Activated CD4-positive, alpha-beta T cell treated with anti-CD3 and anti-CD28 coated beads for 36 hours (primary cell): ENCODE measurements around the gene FADD. TPM values are rescaled to one million over a fixed set of nuclear protein-coding genes. Genes with fewer than 3 reads are reported as not detected.

Experiments
- ATAC-seq: fragments of 200-7000 bp; cut with Tn5 transposase; one replicate; pipeline ENCODE4 v1.10.0; 2021; ENCODE audit warnings: mild to moderate bottlenecking, moderate library complexity
- CTCF ChIA-PET: fragments of 350-600 bp; sonication (Branson Sonifier 250); formaldehyde crosslinking; loops from one replicate; lab custom pipeline; 2021; ENCODE audit warnings: antibody characterized with exemption; lab: Charles Lee
- POLR2A ChIA-PET: fragments of 350-600 bp; sonication (Branson Sonifier 250); formaldehyde crosslinking; loops from one replicate; lab custom pipeline; 2021; ENCODE audit warnings: antibody characterized with exemption, inconsistent platforms; lab: Charles Lee
- DNase-seq: peaks from one replicate; pipeline ENCODE4 v3.0.0-alpha.2; 2020
- H3K27ac Mint-ChIP-seq: one replicate; pipeline ENCODE4 v1.8.0; 2021; ENCODE audit warnings: mixed read lengths
- H3K27me3 Mint-ChIP-seq: one replicate; pipeline ENCODE4 v1.8.0; 2021; ENCODE audit warnings: mixed read lengths
- H3K36me3 Mint-ChIP-seq: one replicate; pipeline ENCODE4 v1.8.0; 2021; ENCODE audit warnings: low read depth, mixed read lengths
- H3K4me1 Mint-ChIP-seq: one replicate; pipeline ENCODE4 v1.8.0; 2021; ENCODE audit warnings: mixed read lengths
- H3K4me3 Mint-ChIP-seq: one replicate; pipeline ENCODE4 v1.8.0; 2021; ENCODE audit warnings: mild to moderate bottlenecking, moderate library complexity, mixed read lengths
- H3K9me3 Mint-ChIP-seq: one replicate; pipeline ENCODE4 v1.8.0; 2021; ENCODE audit warnings: low read depth, mixed read lengths
- intact Hi-C, 2 experiments: fragments of 100-400 bp; cut with DNase I in 1 of 2; cut with micrococcal nuclease in 1 of 2; formaldehyde crosslinking; loops; one replicate each; pipeline versions ENCODE4 v1.14.2 to v1.15.1; 2022 to 2024; cut with DNase I, micrococcal nuclease
- total RNA-seq, 2 experiments: library from RNA; stranded (reverse); gene quantifications; one replicate each; pipeline ENCODE4 v1.2.3, GENCODE V29; 2021

FADD gene
- total RNA-seq, 2 experiments from 2014 or later, result 23.5 to 32.4 TPM

DNA sequence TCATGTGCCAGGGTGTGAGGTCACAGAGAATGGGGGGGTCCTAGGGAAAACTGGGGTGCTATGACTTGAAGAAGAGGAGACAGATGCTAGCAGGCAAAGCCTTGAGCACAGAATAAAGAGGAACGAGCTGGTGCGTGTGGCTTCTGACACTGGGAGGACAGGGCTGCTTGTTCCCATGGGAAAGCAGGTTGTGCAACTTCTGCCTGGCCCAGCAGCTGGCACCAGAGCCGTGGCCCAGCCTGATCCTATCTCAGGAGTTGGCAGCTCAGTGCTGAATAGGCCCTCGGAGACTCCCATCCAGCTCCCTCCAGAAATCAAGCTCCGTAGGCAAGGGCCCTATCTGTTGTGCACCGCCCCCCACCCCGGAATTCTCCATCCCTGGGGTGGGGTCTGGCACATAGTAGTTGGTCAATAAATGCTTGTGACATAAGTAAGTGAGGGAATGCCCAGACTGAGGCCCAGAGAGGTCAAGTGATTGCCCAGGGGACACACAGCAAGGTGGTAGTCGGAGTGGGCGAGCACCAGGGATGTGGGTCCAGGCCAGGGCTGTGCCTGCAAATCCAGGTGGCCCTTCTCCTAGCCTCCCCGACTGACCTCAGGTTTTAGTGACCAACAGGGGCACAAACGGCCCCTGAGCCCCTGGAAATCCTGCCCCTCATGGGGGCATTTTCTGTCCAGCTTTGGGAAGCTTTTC lies 19.5 kb upstream of the FADD start:
- POLR2A ChIA-PET, result no interaction called here
- intact Hi-C loops, result no loop called here

DNA sequence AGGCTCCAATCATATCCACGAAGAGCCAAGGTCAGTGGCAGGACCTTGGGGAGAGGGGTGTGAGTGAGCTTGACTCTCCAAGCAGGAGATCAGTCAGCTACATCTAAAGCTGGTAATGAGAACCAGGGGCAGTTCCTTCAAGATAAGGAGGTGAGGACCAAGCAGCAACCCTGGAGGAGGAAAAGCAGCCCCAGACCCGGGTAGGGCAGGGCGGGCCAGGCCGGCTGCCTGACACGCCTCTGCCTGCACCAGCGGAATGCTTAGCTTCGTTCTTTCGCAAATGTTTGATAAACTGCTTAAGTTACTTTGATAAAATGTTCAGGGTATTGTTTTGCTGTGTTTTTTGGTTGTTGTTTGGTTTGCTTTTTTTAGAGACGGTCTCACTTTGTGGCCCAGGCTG lies 18.7 kb upstream of the FADD start:
- intact Hi-C loops, result no loop called here
- Mint-ChIP-seq H3K27me3 (peaks cover under 1% of the 10 kb centered on the region), H3K36me3 (no peaks in the 10 kb centered on the region), H3K27ac (no peak overlapping the region), H3K4me3 (no peak overlapping the region), H3K9me3 (no peaks in the 10 kb centered on the region), H3K4me1 (no peaks in the 10 kb centered on the region)
- CTCF ChIA-PET, result interaction anchor here (0.8 to 0.9 kb wide), 2 partner anchors 12 to 157 kb away, joined by 3 to 6 read pairs; no protein-coding TSS in a partner anchor
- no peak for ATAC-seq
- POLR2A ChIA-PET, result no interaction called here
- no peak for DNase-seq

More for the DNA sequence above, 19.5 kb upstream of the FADD start:
- CTCF ChIA-PET, result interaction anchor here (0.8 to 0.9 kb wide), 2 partner anchors 12 to 96 kb away, joined by 3 to 6 read pairs; no protein-coding TSS in a partner anchor
- Mint-ChIP-seq H3K27me3 (no peaks in the 10 kb centered on the region), H3K36me3 (no peaks in the 10 kb centered on the region), H3K4me1 (no peaks in the 10 kb centered on the region), H3K9me3 (no peaks in the 10 kb centered on the region), H3K4me3 (no peak overlapping the region), H3K27ac (no peak overlapping the region)
- ATAC-seq (no peak), DNase-seq (no peak)

GRCh38 chr11:70185348-70186055 lies 17.6 kb upstream of the FADD start:
- H3K4me1 Mint-ChIP-seq, result no peaks in the 10 kb centered on the region
- no peaks in the 10 kb centered on the region for H3K36me3 Mint-ChIP-seq
- no peak overlapping the region for H3K27ac Mint-ChIP-seq
- H3K4me3 Mint-ChIP-seq, result no peak overlapping the region
- DNase-seq (no peak), ATAC-seq (no peak)
- H3K27me3 Mint-ChIP-seq, result peaks cover 4% of the 10 kb centered on the region
- intact Hi-C loops, result no loop called here
- ChIA-PET POLR2A (interaction anchor here (0.6 kb wide), 1 partner anchor 197 kb away, joined by 4 read pairs; no protein-coding TSS in a partner anchor), CTCF (interaction anchor here (0.6 to 0.9 kb wide), 2 partner anchors 11 to 192 kb away, joined by 3 read pairs; no protein-coding TSS in a partner anchor)
- no peaks in the 10 kb centered on the region for H3K9me3 Mint-ChIP-seq

GRCh38 chr11:70186420-70186819 lies 16.7 kb upstream of the FADD start:
- DNase-seq (no peak), ATAC-seq (no peak)
- intact Hi-C loops, result no loop called here
- Mint-ChIP-seq H3K4me3 (no peak overlapping the region), H3K36me3 (no peaks in the 10 kb centered on the region), H3K27ac (no peak overlapping the region), H3K27me3 (peaks cover 4% of the 10 kb centered on the region), H3K9me3 (no peaks in the 10 kb centered on the region), H3K4me1 (no peaks in the 10 kb centered on the region)
- ChIA-PET CTCF (interaction anchor here (1.2 kb wide), 1 partner anchor 10 kb away, joined by 4 read pairs; no protein-coding TSS in a partner anchor), POLR2A (interaction anchor here (0.6 kb wide), 1 partner anchor 198 kb away, joined by 4 read pairs; no protein-coding TSS in a partner anchor)

- no peaks in the 10 kb centered on the region for H3K4me1 Mint-ChIP-seq
- POLR2A ChIA-PET, result no interaction called here
These were observed 16.2 kb upstream of the FADD start for GRCh38 chr11:70186936-70187335.

GRCh38 chr11:70187771-70188170 lies 15.3 kb upstream of the FADD start:
- ChIA-PET CTCF (no interaction called here), POLR2A (no interaction called here)
- Mint-ChIP-seq H3K4me1 (no peaks in the 10 kb centered on the region), H3K27ac (no peak overlapping the region), H3K4me3 (no peak overlapping the region), H3K9me3 (no peaks in the 10 kb centered on the region), H3K27me3 (peaks cover 7% of the 10 kb centered on the region), H3K36me3 (no peaks in the 10 kb centered on the region)
- no peak for DNase-seq
- no peak for ATAC-seq
- intact Hi-C loops, result no loop called here

More at GRCh38 chr11:70186936-70187335, 16.2 kb upstream of the FADD start:
- no peak overlapping the region for H3K4me3 Mint-ChIP-seq
- no peaks in the 10 kb centered on the region for H3K9me3 Mint-ChIP-seq
- H3K27me3 Mint-ChIP-seq, result peaks cover 4% of the 10 kb centered on the region
- no peaks in the 10 kb centered on the region for H3K36me3 Mint-ChIP-seq
- intact Hi-C loops, result no loop called here
- no peak overlapping the region for H3K27ac Mint-ChIP-seq
- DNase-seq, result no peak
- ATAC-seq, result no peak
- CTCF ChIA-PET, result interaction anchor here (1.2 kb wide), 1 partner anchor 9 kb away, joined by 4 read pairs; no protein-coding TSS in a partner anchor

- H3K9me3 Mint-ChIP-seq, result no peaks in the 10 kb centered on the region
- no peak overlapping the region for H3K27ac Mint-ChIP-seq
- intact Hi-C loops, result loop anchor here in 1 of 2 experiments (2.0 to 10.0 kb wide), 2 partner anchors 271 to 505 kb away; no protein-coding TSS in a partner anchor
- H3K4me1 Mint-ChIP-seq, result no peaks in the 10 kb centered on the region
- ChIA-PET CTCF (no interaction called here), POLR2A (no interaction called here)
- DNase-seq (no peak), ATAC-seq (no peak)
- H3K4me3 Mint-ChIP-seq, result no peak overlapping the region
- no peaks in the 10 kb centered on the region for H3K36me3 Mint-ChIP-seq
- H3K27me3 Mint-ChIP-seq, result peaks cover 7% of the 10 kb centered on the region
These were observed 13.5 kb upstream of the FADD start for GRCh38 chr11:70189622-70190021.

GRCh38 chr11:70191495-70192140 lies 11.5 kb upstream of the FADD start:
- no peaks in the 10 kb centered on the region for H3K36me3 Mint-ChIP-seq
- intact Hi-C loops, result loop anchor here (1.0 to 10.0 kb wide), 5 partner anchors 241 to 507 kb away; no protein-coding TSS in a partner anchor
- no peaks in the 10 kb centered on the region for H3K4me1 Mint-ChIP-seq
- POLR2A ChIA-PET, result no interaction called here
- H3K9me3 Mint-ChIP-seq, result no peaks in the 10 kb centered on the region
- ATAC-seq, result peak; percentile 89
- CTCF ChIA-PET, result interaction anchor here (0.5 to 0.7 kb wide), 5 partner anchors 16 to 863 kb away, joined by 3 to 5 read pairs (median 3); no protein-coding TSS in a partner anchor
- H3K27ac Mint-ChIP-seq, result no peak overlapping the region
- DNase-seq, result peak; percentile 84
- no peak overlapping the region for H3K4me3 Mint-ChIP-seq
- peaks cover 9% of the 10 kb centered on the region for H3K27me3 Mint-ChIP-seq

DNA sequence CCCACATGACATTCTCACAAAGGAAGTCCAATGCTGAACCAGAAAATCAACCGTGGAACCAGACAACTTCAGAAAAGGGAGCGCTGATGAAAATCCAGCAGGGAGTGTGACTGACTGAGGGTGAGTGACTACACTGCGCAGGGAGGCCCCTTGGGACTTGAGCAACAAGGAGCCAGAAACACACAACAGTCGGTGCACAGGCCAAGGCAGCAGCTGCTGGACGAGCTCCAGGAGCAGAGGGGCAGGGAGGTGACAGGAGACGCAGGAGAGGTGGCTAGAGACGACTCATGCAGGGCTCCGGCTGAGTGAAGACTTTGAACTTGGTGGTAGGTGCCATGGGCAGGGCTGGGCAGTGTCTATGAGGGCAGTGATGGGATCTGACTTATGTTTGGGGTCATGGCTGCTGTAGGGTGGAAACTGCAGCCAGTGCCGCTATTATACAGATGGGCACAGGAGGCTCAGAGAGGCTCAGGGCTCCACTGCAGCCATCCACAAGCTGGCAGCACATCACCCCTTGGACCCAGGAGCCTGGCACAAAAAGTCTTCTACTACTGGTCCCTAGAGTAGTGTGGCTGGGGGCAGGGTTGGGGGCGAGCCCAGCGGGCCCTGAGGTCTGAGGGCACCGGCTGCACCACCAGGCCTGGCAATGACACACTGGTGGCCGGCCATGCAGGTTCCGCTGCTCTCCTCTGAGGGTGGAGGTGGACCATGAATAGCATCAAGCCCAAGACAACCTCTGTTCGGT lies 10.3 kb upstream of the FADD start:
- Mint-ChIP-seq H3K27me3 (peaks cover 9% of the 10 kb centered on the region), H3K4me3 (no peak overlapping the region), H3K4me1 (no peaks in the 10 kb centered on the region), H3K27ac (no peak overlapping the region), H3K36me3 (no peaks in the 10 kb centered on the region), H3K9me3 (no peaks in the 10 kb centered on the region)
- intact Hi-C loops, result loop anchor here in 1 of 2 experiments (10.0 kb wide), 1 partner anchor 508 kb away; no protein-coding TSS in a partner anchor
- DNase-seq (no peak), ATAC-seq (no peak)
- POLR2A ChIA-PET, result no interaction called here
- CTCF ChIA-PET, result no interaction called here

DNA sequence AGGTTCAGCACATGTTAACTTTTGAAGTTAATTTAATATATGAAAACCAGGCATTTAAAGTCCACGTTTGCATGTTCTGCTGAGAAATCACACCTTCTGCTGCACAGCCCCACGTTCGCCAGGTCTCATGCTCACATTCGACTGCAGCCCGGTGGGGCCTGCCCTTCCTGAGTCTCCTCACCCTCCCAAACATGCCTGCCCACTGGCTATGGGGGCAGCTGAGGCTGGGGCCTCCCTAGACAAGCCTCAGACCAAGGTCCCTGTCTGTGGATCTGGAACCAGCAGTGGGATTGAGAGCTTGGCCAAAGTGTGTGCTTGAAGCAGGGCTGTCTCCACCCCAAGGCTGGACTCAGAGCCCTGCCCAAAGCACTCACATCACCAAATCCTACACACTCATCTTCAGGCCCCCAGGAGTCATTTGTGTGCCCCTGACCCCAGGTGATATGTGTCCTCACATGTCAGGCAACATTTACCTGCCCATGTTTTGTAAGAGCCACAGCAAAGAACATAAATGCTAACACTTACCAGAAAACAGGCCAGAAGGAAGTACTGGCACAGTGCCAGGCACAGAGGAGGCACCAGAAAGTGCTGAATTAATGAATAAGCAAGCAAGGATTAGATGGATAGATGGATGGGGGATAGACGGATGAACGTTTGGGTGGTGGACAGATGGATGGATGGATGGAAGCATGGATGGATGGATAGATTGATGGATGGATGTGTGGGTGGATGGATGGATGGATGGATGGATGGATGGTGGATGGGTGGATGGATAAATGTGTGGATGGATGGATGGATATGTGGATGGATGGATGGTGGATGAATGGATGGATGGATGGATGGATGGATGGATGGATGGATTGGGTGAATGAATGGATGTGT lies 9.4 kb upstream of the FADD start:
- ATAC-seq (no peak), DNase-seq (no peak)
- H3K36me3 Mint-ChIP-seq, result no peaks in the 10 kb centered on the region
- H3K27me3 Mint-ChIP-seq, result peaks cover 9% of the 10 kb centered on the region
- H3K27ac Mint-ChIP-seq, result no peak overlapping the region
- intact Hi-C loops, result loop anchor here in 1 of 2 experiments (10.0 kb wide), 1 partner anchor 509 kb away; no protein-coding TSS in a partner anchor
- CTCF ChIA-PET, result no interaction called here
- H3K4me1 Mint-ChIP-seq, result no peaks in the 10 kb centered on the region
- no peak overlapping the region for H3K4me3 Mint-ChIP-seq
- POLR2A ChIA-PET, result no interaction called here
- no peaks in the 10 kb centered on the region for H3K9me3 Mint-ChIP-seq
